Endodermal cell (in vitro differentiated cells): ENCODE measurements around the gene MICAL3. TPM values are rescaled to one million over a fixed set of nuclear protein-coding genes. Genes with fewer than 3 reads are reported as not detected.

Source experiments
- DNase-seq: peaks from one replicate; pipeline ENCODE4 v3.0.0-alpha.2; 2017
- H3K27ac ChIP-seq: 2 replicates; pipeline ENCODE4 v1.5.1; 2013; ENCODE audit warnings: mild to moderate bottlenecking, low read depth, low read length, moderate library complexity
- H3K27me3 ChIP-seq: 2 replicates; pipeline ENCODE4 v1.6.1; 2013; ENCODE audit warnings: mild to moderate bottlenecking, low read length, moderate library complexity; ENCODE audit not compliant: insufficient read depth, control insufficient read depth, poor library complexity, severe bottlenecking
- H3K36me3 ChIP-seq: 2 replicates; pipeline ENCODE4 v1.7.0; 2013; ENCODE audit warnings: mild to moderate bottlenecking, low read length, moderate library complexity; ENCODE audit not compliant: control insufficient read depth, insufficient read depth
- H3K4me1 ChIP-seq: one replicate; pipeline ENCODE4 v1.7.0; 2013; ENCODE audit warnings: low read length; ENCODE audit not compliant: control insufficient read depth, insufficient read depth
- H3K4me3 ChIP-seq: 2 replicates; pipeline ENCODE4 v1.5.1; 2013; ENCODE audit warnings: mild to moderate bottlenecking, low read length, moderate library complexity
- H3K9ac ChIP-seq: 2 replicates; pipeline ENCODE4 v1.6.1; 2013; ENCODE audit warnings: mild to moderate bottlenecking, low read length, moderate library complexity; ENCODE audit not compliant: poor library complexity, severe bottlenecking; ENCODE audit errors: extremely low read depth
- H3K9me3 ChIP-seq: 2 replicates; pipeline ENCODE4 v1.6.1; 2013; ENCODE audit warnings: mild to moderate bottlenecking, low read length, moderate library complexity; ENCODE audit not compliant: control insufficient read depth
- H3K27ac Mint-ChIP-seq: 2 replicates; pipeline ENCODE4 v1.8.0; 2020; ENCODE audit warnings: mixed read lengths
- H3K27me3 Mint-ChIP-seq: 2 replicates; pipeline ENCODE4 v1.8.0; 2021; ENCODE audit warnings: mild to moderate bottlenecking, mixed read lengths; ENCODE audit not compliant: insufficient read depth
- H3K36me3 Mint-ChIP-seq: 2 replicates; pipeline ENCODE4 v1.8.0; 2020; ENCODE audit warnings: low read depth, mixed read lengths
- H3K4me1 Mint-ChIP-seq: 2 replicates; pipeline ENCODE4 v1.8.0; 2020; ENCODE audit warnings: mixed read lengths
- H3K4me3 Mint-ChIP-seq: 2 replicates; pipeline ENCODE4 v1.8.0; 2020; ENCODE audit warnings: mild to moderate bottlenecking, moderate library complexity, mixed read lengths
- H3K9me3 Mint-ChIP-seq: 2 replicates; pipeline ENCODE4 v1.8.0; 2020; ENCODE audit warnings: mild to moderate bottlenecking, mixed read lengths
- CTCF ChIP-seq: fragments of 200-600 bp; sonication (generic); conservative IDR thresholded peaks from 2 replicates; pipeline ENCODE4 v1.5.0; 2021; ENCODE audit warnings: antibody characterized with exemption, mild to moderate bottlenecking
- WGBS, 2 experiments: methylation state at CpG; one replicate each; pipeline versions ENCODE4 v1.1.5 to v1.1.7; 2013; ENCODE audit warnings: missing lambda C conversion rate in 2 of 2, mixed read lengths in 1 of 2; ENCODE audit not compliant: insufficient coverage in 1 of 2, insufficient read length in 1 of 2; 5-methylcytosine and 5-hydroxymethylcytosine counted together
- total RNA-seq, 2 donors: library from RNA; stranded (reverse); fragmentation: NEBNext Ultra II Directional in 1 of 2; extraction: Animal tissue kit (Norgen Biotek cat#: 25700) in 1 of 2; gene quantifications; 2 replicates in 1 of 2; 3 replicates in 1 of 2; pipeline ENCODE4 v1.2.1, GENCODE V29; 2021

Gene MICAL3
- total RNA-seq, 2 donors from 2014 or later = 42.8 to 48.1 TPM

- H3K27me3 ChIP-seq = peaks cover 33% of the 10 kb centered on the region
- DNase-seq = no peak
- H3K9ac ChIP-seq = no peak overlapping the region
- WGBS, 2 experiments = 98 to 100% methylated on average over 1 to 3 of the region's 3 CpGs
- Mint-ChIP-seq H3K27me3 (peaks cover 19% of the 10 kb centered on the region), H3K4me1 (peaks cover 10% of the 10 kb centered on the region), H3K27ac (no peak overlapping the region), H3K9me3 (no peaks in the 10 kb centered on the region), H3K36me3 (no peaks in the 10 kb centered on the region), H3K4me3 (no peak overlapping the region)
- H3K9me3 ChIP-seq = no peaks in the 10 kb centered on the region
- no peak overlapping the region for H3K4me3 ChIP-seq
- H3K4me1 ChIP-seq = no peaks in the 10 kb centered on the region
- H3K27ac ChIP-seq = no peak overlapping the region
- H3K36me3 ChIP-seq = no peaks in the 10 kb centered on the region
- TF ChIP-seq CTCF = no peak
These were observed 38.1 kb upstream of the MICAL3 start for GRCh38 chr22:18062421-18062820.

- Mint-ChIP-seq H3K36me3 (no peaks in the 10 kb centered on the region), H3K4me1 (peaks cover 19% of the 10 kb centered on the region), H3K9me3 (no peaks in the 10 kb centered on the region), H3K27me3 (peaks cover 9% of the 10 kb centered on the region), H3K27ac (peak overlapping the region; percentile 63), H3K4me3 (no peak overlapping the region)
- Histone ChIP-seq H3K36me3 (no peaks in the 10 kb centered on the region), H3K4me1 (no peaks in the 10 kb centered on the region), H3K27me3 (peaks cover 23% of the 10 kb centered on the region), H3K27ac (no peak overlapping the region), H3K9ac (no peak overlapping the region), H3K9me3 (no peaks in the 10 kb centered on the region), H3K4me3 (no peak overlapping the region)
- TF ChIP-seq CTCF = no peak
- 78 to 80% methylated on average over 10 to 13 of the region's 13 CpGs for WGBS, 2 experiments
- no peak for DNase-seq
These were observed 36.6 kb upstream of the MICAL3 start for GRCh38 chr22:18060646-18061620.

- no peaks in the 10 kb centered on the region for H3K9me3 ChIP-seq
- no peak overlapping the region for H3K27ac Mint-ChIP-seq
- H3K36me3 ChIP-seq = no peaks in the 10 kb centered on the region
- no peaks in the 10 kb centered on the region for H3K9me3 Mint-ChIP-seq
- no peak overlapping the region for H3K27ac ChIP-seq
- DNase-seq = no peak
- peaks cover 21% of the 10 kb centered on the region for H3K27me3 ChIP-seq
- H3K27me3 Mint-ChIP-seq = no peaks in the 10 kb centered on the region
- H3K36me3 Mint-ChIP-seq = no peaks in the 10 kb centered on the region
- no peak overlapping the region for H3K4me3 ChIP-seq
- no peak overlapping the region for H3K4me3 Mint-ChIP-seq
- H3K9ac ChIP-seq = no peak overlapping the region
- H3K4me1 Mint-ChIP-seq = peaks cover 19% of the 10 kb centered on the region
- H3K4me1 ChIP-seq = no peaks in the 10 kb centered on the region
- no peak for TF ChIP-seq CTCF
- WGBS, 2 experiments = 82 to 94% methylated on average over 1 to 3 of the region's 5 CpGs
These were observed 35.6 kb upstream of the MICAL3 start for GRCh38 chr22:18059991-18060390.
